ENCODE data around the gene EFHD1. TPM values are rescaled to one million over a fixed set of nuclear protein-coding genes. Genes with fewer than 3 reads are reported as not detected.

Gene EFHD1
- total and polyA plus RNA-seq, 9 of the 15 experiments (the other 6 are each of a cell fraction or from before 2014, with no cell fraction given) = 0.66 to 9.1 (median 2.0) TPM

DNA sequence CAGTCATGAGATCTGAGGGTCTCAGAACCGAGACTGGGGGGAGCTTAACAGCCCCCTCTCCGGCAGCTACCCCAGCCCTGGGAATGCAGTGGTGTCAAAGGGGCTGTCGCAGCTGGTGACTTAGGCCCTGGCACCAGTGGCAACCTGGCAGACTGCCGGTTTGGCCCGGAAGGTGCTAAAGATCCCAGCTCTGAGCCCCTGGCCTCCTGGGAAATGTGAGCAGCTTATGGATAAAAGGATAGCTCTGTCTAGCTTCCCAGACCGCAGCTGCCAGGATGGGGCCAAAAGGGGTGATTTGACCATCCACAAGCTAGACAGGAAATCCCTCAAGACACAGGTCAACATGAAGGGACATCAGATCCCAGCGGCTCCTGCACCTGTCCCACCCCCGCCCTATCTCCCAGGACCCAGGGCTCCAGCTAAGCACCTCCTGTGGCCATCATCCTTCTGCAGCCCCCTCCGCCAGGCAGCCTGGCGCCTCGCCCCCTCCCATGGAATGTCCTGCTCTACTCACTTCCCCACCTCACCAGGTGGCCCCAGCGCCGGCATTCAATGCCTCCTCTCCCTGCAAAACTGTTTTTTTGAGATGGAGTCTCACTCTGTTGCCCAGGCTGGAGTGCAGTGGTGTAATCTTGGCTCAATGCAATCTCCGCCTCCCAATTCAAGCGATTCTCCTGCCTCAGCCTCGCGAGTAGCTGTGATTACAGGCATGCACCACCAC lies 33.2 kb upstream of the EFHD1 start:
- Histone ChIP-seq H4K20me1 (replicated peaks; ENCODE audit: control insufficient read depth, insufficient read depth, low read length) (no peaks in the 10 kb centered on the region; the same call in 1 of the 2 replicates), H3K4me3 (no peak overlapping the region), H3K27me3 (ENCODE audit: control insufficient read depth in 2 of 2, insufficient read depth in 2 of 2, low read length in 2 of 2) (peaks cover 2 to 31% of the 10 kb centered on the region in 2 experiments; a peak in 3 of 5 replicates), H3K4me1 (replicated peaks in 1 of 2; ENCODE audit: control insufficient read depth in 2 of 2, insufficient read depth in 2 of 2, low read length in 2 of 2) (no peaks in the 10 kb centered on the region), H3K9me1 (ENCODE audit: control insufficient read depth, insufficient read depth, low read length) (no peaks in the 10 kb centered on the region), H3K79me2 (ENCODE audit: control insufficient read depth, insufficient read depth, low read length) (no peaks in the 10 kb centered on the region), H3K27ac (ENCODE audit: extremely low read depth, low read depth, low read length) (no peak overlapping the region), H2AFZ (ENCODE audit: low read depth, low read length) (no peak overlapping the region), H3K9ac (ENCODE audit: insufficient read depth in 1 of 2, low read depth in 2 of 2, low read length in 2 of 2) (no peak overlapping the region), H3K9me3 (replicated peaks; ENCODE audit: control insufficient read depth, insufficient read depth, low read depth, low read length) (no peaks in the 10 kb centered on the region), H3K4me2 (ENCODE audit: insufficient read depth, low read length) (no peak overlapping the region), H3K36me3 (ENCODE audit: control insufficient read depth, insufficient read depth, low read length) (no peaks in the 10 kb centered on the region)
- 4% methylated on average over 16 of the region's 17 CpGs for whole genome bisulfite sequencing (ENCODE audit: insufficient coverage, low coverage, missing lambda C conversion rate)
- POLR2A ChIA-PET = no interaction called here
- TF ChIP-seq HNRNPH1 (optimal IDR thresholded peaks at IDR 0.05; ENCODE audit: low read depth, low read length) = no peak
- TF ChIP-seq MTA3 (IDR thresholded peaks at IDR 0.05; ENCODE audit: borderline replicate concordance) = no peak
- no peak for TF ChIP-seq BRD4 (IDR thresholded peaks at IDR 0.05)
- TF ChIP-seq NR3C1 (CRISPR knock-in tag; IDR thresholded peaks at IDR 0.05) = no peak
- no peak for TF ChIP-seq LEF1 (IDR thresholded peaks at IDR 0.05)
- TF ChIP-seq TEAD2 (tag; IDR thresholded peaks at IDR 0.05) = no peak
- TF ChIP-seq, protein P1, sequence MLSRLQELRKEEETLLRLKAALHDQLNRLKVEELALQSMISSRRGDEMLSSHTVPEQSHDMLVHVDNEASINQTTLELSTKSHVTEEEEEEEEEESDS (CRISPR knock-in tag; IDR thresholded peaks at IDR 0.05) = no peak
- TF ChIP-seq SAFB2 (IDR thresholded peaks at IDR 0.05; ENCODE audit: borderline replicate concordance, low read depth, low read length, severe bottlenecking) = no peak
- TF ChIP-seq KAT7 (CRISPR knock-in tag; IDR thresholded peaks at IDR 0.05; ENCODE audit: borderline replicate concordance) = no peak
- TF ChIP-seq CTBP1 (IDR thresholded peaks at IDR 0.05; ENCODE audit: borderline replicate concordance) = no peak
- no peak for TF ChIP-seq CAMTA2 (CRISPR knock-in tag; conservative IDR thresholded peaks at IDR 0.05)
- no peak for TF ChIP-seq BRD9 (IDR thresholded peaks at IDR 0.05; ENCODE audit: low read depth, partially characterized antibody)
- no peak for TF ChIP-seq NELFE (IDR thresholded peaks at IDR 0.05; ENCODE audit: insufficient read depth, insufficient read length)
- no peak for TF ChIP-seq TAF7 (tag; IDR thresholded peaks at IDR 0.05)
- no peak for TF ChIP-seq ZNF316 (IDR thresholded peaks at IDR 0.05)
- TF ChIP-seq ZNF395 (CRISPR knock-in tag; IDR thresholded peaks at IDR 0.05) = no peak
- TF ChIP-seq TAL1 (IDR thresholded peaks at IDR 0.05) = no peak
- in situ Hi-C loops (cut with MboI) (loop anchor here (25.0 kb wide), 1 partner anchor 662 kb away; the partner anchor contains the start of gene ATG16L1), intact Hi-C loops (cut with micrococcal nuclease) (loop anchor here (10.0 kb wide), 1 partner anchor 425 kb away; no protein-coding TSS in a partner anchor)
- no peak for ATAC-seq
- DNase-seq (ENCODE audit: extremely low read depth in 1 of 4, low spot score in 3 of 4) = no peak
- FAIRE-seq = no peak
- no TSS peak for BruUV-seq (replicated peaks)
- CTCF ChIA-PET (ENCODE audit: low intra/inter-chr PET ratio) = no interaction called here

Data from K562 (cell line).